A549 (cell line): ENCODE measurements around the gene GRAMD2A. TPM values are rescaled to one million over a fixed set of nuclear protein-coding genes. Genes with fewer than 3 reads are reported as not detected.

Experiments
- ATAC-seq, 2 experiments: fragments of 200-7000 bp in 1 of 2; fragments of >200 bp in 1 of 2; cut with Nextera tagmentation in 1 of 2; cut with Tn5 transposase in 1 of 2; 3 replicates each; pipeline versions ENCODE4 v1.8.0 to v1.9.1; 2018 to 2020; ENCODE audit warnings: mild to moderate bottlenecking in 1 of 2, moderate library complexity in 1 of 2
- CTCF ChIA-PET: fragments of 300-600 bp; sonication (Branson Sonifier 250); formaldehyde crosslinking; extraction: SDS; loops from one replicate; lab custom pipeline; 2021; ENCODE audit warnings: antibody characterized with exemption, inconsistent platforms; lab: Yijun Ruan, JAX
- POLR2A ChIA-PET: fragments of 350-600 bp; formaldehyde crosslinking; extraction: SDS; loops from one replicate; lab custom pipeline; 2021; ENCODE audit warnings: antibody characterized with exemption, inconsistent platforms; lab: Yijun Ruan, JAX
- DNase-seq, 2 experiments: peaks; one replicate each; pipeline versions ENCODE4 v3.0.0 to v3.0.0-alpha.2; 2011 to 2016; ENCODE audit warnings: low read depth in 1 of 2, low spot score in 1 of 2
- FAIRE-seq: peaks from 2 replicates; lab custom pipeline; 2011; peaks lifted over from hg19 to GRCh38; lab: Jason Lieb, UNC
- H3K27ac ChIP-seq, 2 experiments: fragments of >200 bp; sonication (Bioruptor Twin); formaldehyde crosslinking; 3 replicates each; pipeline ENCODE4 v1.5.1; 2016 to 2017
- H3K4me1 ChIP-seq: fragments of >200 bp; sonication (Bioruptor Twin); formaldehyde crosslinking; 3 replicates; pipeline ENCODE4 v1.6.1; 2016
- H3K4me2 ChIP-seq: fragments of >200 bp; sonication (Bioruptor Twin); formaldehyde crosslinking; 3 replicates; pipeline ENCODE4 v1.6.1; 2016
- H3K4me3 ChIP-seq: fragments of >200 bp; sonication (Bioruptor Twin); formaldehyde crosslinking; 3 replicates; pipeline ENCODE4 v1.5.1; 2016
- H3K9me3 ChIP-seq: fragments of >200 bp; sonication (Bioruptor Twin); formaldehyde crosslinking; 3 replicates; pipeline ENCODE4 v1.6.1; 2016
- CBX2 ChIP-seq: fragments of 200-600 bp; sonication (generic); IDR thresholded peaks from 2 replicates; pipeline ENCODE4 v1.6.1; 2016; ENCODE audit warnings: low read depth, mild to moderate bottlenecking, borderline replicate concordance
- CEBPB ChIP-seq, 2 experiments: fragments of >200 bp in 1 of 2; sonication (Bioruptor Twin) in 1 of 2; formaldehyde crosslinking in 1 of 2; IDR thresholded peaks; 2 replicates each; pipeline ENCODE4 v1.6.1; 2012 to 2016
- CHD2 ChIP-seq: fragments of 150-350 bp; IDR thresholded peaks from 2 replicates; pipeline ENCODE4 v1.6.1; 2014; ENCODE audit warnings: low read length; ENCODE audit not compliant: partially characterized antibody
- EHMT2 ChIP-seq: fragments of 200-600 bp; sonication (generic); IDR thresholded peaks from 2 replicates; pipeline ENCODE4 v1.6.1; 2016; ENCODE audit warnings: antibody characterized with exemption, low read depth, mild to moderate bottlenecking, moderate library complexity
- EP300 ChIP-seq, 2 experiments: fragments of >200 bp; sonication (Bioruptor Twin); formaldehyde crosslinking; IDR thresholded peaks; 2 replicates in 1 of 2; 3 replicates in 1 of 2; pipeline ENCODE4 v1.6.1; 2016 to 2017
- GATA3 ChIP-seq: IDR thresholded peaks from 2 replicates; pipeline ENCODE4 v1.6.1; 2012; ENCODE audit warnings: borderline replicate concordance
- HOXA7 ChIP-seq: fragments of 250-450 bp; sonication (Bioruptor Pico); IDR thresholded peaks from 2 replicates; pipeline ENCODE4 v1.5.0; 2020; ENCODE audit warnings: mild to moderate bottlenecking, moderate library complexity
- HOXB5 ChIP-seq: fragments of 250-450 bp; sonication (Bioruptor Pico); IDR thresholded peaks from 2 replicates; pipeline ENCODE4 v1.5.0; 2020; ENCODE audit warnings: mild to moderate bottlenecking, moderate library complexity
- JUN ChIP-seq, 2 experiments: fragments of >200 bp; sonication (Bioruptor Twin); formaldehyde crosslinking; IDR thresholded peaks; 2 replicates in 1 of 2; 3 replicates in 1 of 2; pipeline ENCODE4 v1.6.1; 2016 to 2017
- JUNB ChIP-seq: fragments of >200 bp; sonication (Bioruptor Twin); formaldehyde crosslinking; IDR thresholded peaks from 2 replicates; pipeline ENCODE4 v1.6.1; 2016
- NFE2L2 ChIP-seq: fragments of 150-350 bp; conservative IDR thresholded peaks from 2 replicates; pipeline ENCODE4 v1.6.1; 2014; ENCODE audit warnings: low read length
- NR3C1 ChIP-seq: fragments of >200 bp; sonication (Bioruptor Twin); formaldehyde crosslinking; IDR thresholded peaks from 3 replicates; pipeline ENCODE4 v1.6.1; 2017
- POLR2AphosphoS2 ChIP-seq: conservative IDR thresholded peaks from 2 replicates; pipeline ENCODE4 v1.6.1; 2012; ENCODE audit warnings: low read length, improper control_type of control experiment, inconsistent platforms
- RARB ChIP-seq: fragments of 250-450 bp; sonication (Bioruptor Pico); IDR thresholded peaks from 2 replicates; pipeline ENCODE4 v1.8.0; 2021; ENCODE audit warnings: mild to moderate bottlenecking, moderate library complexity
- RNF2 ChIP-seq: fragments of 200-600 bp; sonication (generic); IDR thresholded peaks from 2 replicates; pipeline ENCODE4 v1.6.1; 2016; ENCODE audit warnings: low read depth, mild to moderate bottlenecking, antibody characterized with exemption, moderate library complexity, borderline replicate concordance
- TP53 ChIP-seq: fragments of 250-450 bp; sonication (Bioruptor Pico); IDR thresholded peaks from 2 replicates; pipeline ENCODE4 v1.5.0; 2021; ENCODE audit warnings: mild to moderate bottlenecking, moderate library complexity
- ZC3H11A ChIP-seq: fragments of 450-650 bp; IDR thresholded peaks from 2 replicates; pipeline ENCODE4 v1.6.1; 2014; ENCODE audit warnings: antibody characterized with exemption, mild to moderate bottlenecking
- ZFP36 ChIP-seq: fragments of 450-650 bp; IDR thresholded peaks from 2 replicates; pipeline ENCODE4 v1.6.1; 2014; ENCODE audit warnings: borderline replicate concordance; ENCODE audit not compliant: partially characterized antibody
- ZNF302 ChIP-seq: fragments of 250-450 bp; sonication (Bioruptor Pico); IDR thresholded peaks from 2 replicates; pipeline ENCODE4 v1.9.0; 2021; ENCODE audit warnings: inconsistent platforms, mild to moderate bottlenecking, moderate library complexity
- ZSCAN20 ChIP-seq: fragments of 250-450 bp; sonication (Bioruptor Pico); IDR thresholded peaks from 2 replicates; pipeline ENCODE4 v1.8.0; 2022; ENCODE audit warnings: mild to moderate bottlenecking, moderate library complexity
- WGBS: methylation state at CpG from one replicate; pipeline ENCODE4 v1.1.6; 2017; ENCODE audit errors: missing lambda C conversion rate; 5-methylcytosine and 5-hydroxymethylcytosine counted together
- polyA plus RNA-seq, 4 experiments: library from polyadenylated mRNA; depleted of rRNA in 3 of 4; stranded (reverse); fragments of >200 nt; fragmentation: RNase III in 1 of 4; extraction: RNeasy Plus Mini Kit Qiagen cat#74134 plus additional on column Dnase treatment in 1 of 4; gene quantifications; 2 replicates in 3 of 4; 3 replicates in 1 of 4; pipeline ENCODE4 v1.2.3, GENCODE V29; 2011 to 2017
- TF ChIP-seq, protein P1 (sequence below): fragments of 200-600 bp; sonication (generic); IDR thresholded peaks from 2 replicates; pipeline ENCODE4 v1.6.1; 2016; ENCODE audit warnings: antibody characterized with exemption, mild to moderate bottlenecking, moderate library complexity
- TF ChIP-seq, protein P2 (sequence below): fragments of >200 bp; sonication (Bioruptor Twin); formaldehyde crosslinking; IDR thresholded peaks from 3 replicates; pipeline ENCODE4 v1.5.1; 2016
- TF ChIP-seq, protein P3 (sequence below): IDR thresholded peaks from 2 replicates; pipeline ENCODE4 v1.6.1; 2012

GRAMD2A gene
- polyA plus RNA-seq, 2 of the 4 experiments (the other 2 are of a cell fraction) = 0.41 TPM; not detected in 1

DNA sequence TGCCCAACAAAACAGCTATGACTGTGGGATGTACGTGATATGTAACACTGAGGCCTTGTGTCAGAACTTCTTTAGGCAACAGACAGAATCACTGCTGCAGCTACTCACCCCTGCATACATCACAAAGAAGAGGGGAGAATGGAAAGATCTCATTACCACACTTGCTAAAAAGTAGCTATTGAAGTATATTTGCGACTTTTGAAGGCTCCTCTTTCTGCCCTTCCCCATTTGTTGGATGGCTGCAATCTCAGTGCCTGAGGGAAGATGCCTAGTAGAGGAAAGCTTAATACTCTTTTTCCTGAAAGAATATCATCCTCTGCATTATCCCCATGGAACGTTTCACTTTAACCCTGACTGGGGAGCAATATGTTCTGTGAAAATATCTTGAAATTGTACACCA, 57.5 kb downstream of the GRAMD2A start:
- CTCF ChIA-PET = interaction anchor here (0.9 to 4.3 kb wide), 4 partner anchors 10 to 396 kb away, joined by 3 to 36 read pairs (median 4); no protein-coding TSS in a partner anchor
- POLR2A ChIA-PET = no interaction called here
- WGBS = 82% methylated on average over 3 of the region's 3 CpGs

DNA sequence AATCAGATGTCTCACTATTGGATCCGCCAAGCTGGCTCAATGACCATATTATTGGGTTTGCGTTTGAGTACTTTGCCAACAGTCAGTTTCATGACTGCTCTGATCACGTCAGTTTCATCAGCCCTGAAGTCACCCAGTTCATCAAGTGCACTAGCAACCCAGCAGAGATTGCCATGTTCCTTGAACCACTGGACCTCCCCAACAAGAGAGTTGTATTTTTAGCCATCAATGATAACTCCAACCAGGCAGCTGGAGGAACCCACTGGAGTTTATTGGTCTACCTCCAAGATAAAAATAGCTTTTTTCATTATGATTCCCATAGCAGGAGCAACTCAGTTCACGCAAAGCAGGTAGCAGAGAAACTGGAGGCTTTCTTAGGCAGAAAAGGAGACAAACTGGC, 57.9 kb downstream of the GRAMD2A start:
- WGBS = 93% methylated on average over 4 of the region's 4 CpGs

More for the DNA sequence above, 57.5 kb downstream of the GRAMD2A start:
- Histone ChIP-seq H3K4me3 (no peak overlapping the region), H3K4me1 (peaks cover 30% of the 10 kb centered on the region), H3K27ac (no peak overlapping the region), H3K9me3 (no peaks in the 10 kb centered on the region), H3K4me2 (no peak overlapping the region)
- TF ChIP-seq, protein P1, sequence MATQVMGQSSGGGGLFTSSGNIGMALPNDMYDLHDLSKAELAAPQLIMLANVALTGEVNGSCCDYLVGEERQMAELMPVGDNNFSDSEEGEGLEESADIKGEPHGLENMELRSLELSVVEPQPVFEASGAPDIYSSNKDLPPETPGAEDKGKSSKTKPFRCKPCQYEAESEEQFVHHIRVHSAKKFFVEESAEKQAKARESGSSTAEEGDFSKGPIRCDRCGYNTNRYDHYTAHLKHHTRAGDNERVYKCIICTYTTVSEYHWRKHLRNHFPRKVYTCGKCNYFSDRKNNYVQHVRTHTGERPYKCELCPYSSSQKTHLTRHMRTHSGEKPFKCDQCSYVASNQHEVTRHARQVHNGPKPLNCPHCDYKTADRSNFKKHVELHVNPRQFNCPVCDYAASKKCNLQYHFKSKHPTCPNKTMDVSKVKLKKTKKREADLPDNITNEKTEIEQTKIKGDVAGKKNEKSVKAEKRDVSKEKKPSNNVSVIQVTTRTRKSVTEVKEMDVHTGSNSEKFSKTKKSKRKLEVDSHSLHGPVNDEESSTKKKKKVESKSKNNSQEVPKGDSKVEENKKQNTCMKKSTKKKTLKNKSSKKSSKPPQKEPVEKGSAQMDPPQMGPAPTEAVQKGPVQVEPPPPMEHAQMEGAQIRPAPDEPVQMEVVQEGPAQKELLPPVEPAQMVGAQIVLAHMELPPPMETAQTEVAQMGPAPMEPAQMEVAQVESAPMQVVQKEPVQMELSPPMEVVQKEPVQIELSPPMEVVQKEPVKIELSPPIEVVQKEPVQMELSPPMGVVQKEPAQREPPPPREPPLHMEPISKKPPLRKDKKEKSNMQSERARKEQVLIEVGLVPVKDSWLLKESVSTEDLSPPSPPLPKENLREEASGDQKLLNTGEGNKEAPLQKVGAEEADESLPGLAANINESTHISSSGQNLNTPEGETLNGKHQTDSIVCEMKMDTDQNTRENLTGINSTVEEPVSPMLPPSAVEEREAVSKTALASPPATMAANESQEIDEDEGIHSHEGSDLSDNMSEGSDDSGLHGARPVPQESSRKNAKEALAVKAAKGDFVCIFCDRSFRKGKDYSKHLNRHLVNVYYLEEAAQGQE = no peak
- TF ChIP-seq NFE2L2 (no peak), GATA3 (no peak)
- DNase-seq = no peak
- no peak for FAIRE-seq
- no peak for ATAC-seq

DNA sequence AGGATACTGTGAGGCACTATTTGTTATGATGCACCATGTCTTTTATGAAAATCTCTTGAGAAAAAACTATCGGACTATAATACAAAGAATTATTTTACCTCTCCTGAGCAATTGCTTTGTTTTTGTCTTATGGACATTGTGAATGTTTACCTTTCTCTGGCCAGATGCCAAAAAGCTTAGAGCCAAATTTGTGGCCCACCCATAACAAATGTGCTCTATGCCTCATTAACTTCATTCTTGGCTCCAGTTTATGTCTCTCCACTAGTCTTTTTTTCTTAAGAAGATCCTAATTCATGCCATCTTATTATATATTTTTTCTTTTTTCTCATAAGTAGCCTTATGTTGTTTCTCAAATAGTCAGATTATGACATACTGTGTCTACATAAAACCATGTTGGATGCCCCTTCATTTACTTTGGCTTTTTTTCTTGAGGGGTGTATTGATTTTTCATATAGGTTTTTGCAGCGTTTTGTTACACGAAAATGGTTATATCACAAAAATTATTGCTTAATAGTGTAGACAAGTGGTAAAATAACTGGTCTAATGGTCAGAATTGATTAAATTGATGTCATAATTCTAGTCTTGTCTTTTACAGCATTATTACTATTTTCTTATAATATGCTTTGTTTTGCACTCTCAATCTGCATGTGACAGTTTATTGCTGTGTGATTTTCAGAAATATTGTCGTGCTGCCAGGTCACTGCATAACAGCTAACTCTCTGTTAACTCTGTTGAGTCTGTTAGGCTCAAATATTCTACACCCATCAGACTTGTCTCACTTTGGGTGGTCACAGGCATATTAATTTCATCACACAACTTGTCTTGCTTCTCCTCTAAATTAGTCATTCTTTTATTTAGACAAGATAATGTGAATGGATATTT, 61.2 kb downstream of the GRAMD2A start:
- no peak for DNase-seq

More for the DNA sequence above, 57.9 kb downstream of the GRAMD2A start:
- Histone ChIP-seq H3K4me1 (peaks cover 33% of the 10 kb centered on the region), H3K4me2 (no peak overlapping the region), H3K27ac (no peak overlapping the region), H3K9me3 (no peaks in the 10 kb centered on the region), H3K4me3 (no peak overlapping the region)
- no peak for DNase-seq
- ChIA-PET CTCF (interaction anchor here (0.9 to 4.3 kb wide), 3 partner anchors 14 to 396 kb away, joined by 3 to 36 read pairs (median 6); no protein-coding TSS in a partner anchor), POLR2A (no interaction called here)
- ATAC-seq = no peak
- no peak for FAIRE-seq
- no peak for TF ChIP-seq EP300 (IDR thresholded peaks at IDR 0.05)
- TF ChIP-seq NR3C1 = no peak
- TF ChIP-seq ZFP36 = no peak
- no peak for TF ChIP-seq RARB (CRISPR knock-in tag)
- TF ChIP-seq HOXA7 (CRISPR knock-in tag) = no peak
- TF ChIP-seq RNF2 = no peak
- no peak for TF ChIP-seq ZSCAN20 (CRISPR knock-in tag)
- TF ChIP-seq ZC3H11A = no peak
- TF ChIP-seq, protein P2, sequence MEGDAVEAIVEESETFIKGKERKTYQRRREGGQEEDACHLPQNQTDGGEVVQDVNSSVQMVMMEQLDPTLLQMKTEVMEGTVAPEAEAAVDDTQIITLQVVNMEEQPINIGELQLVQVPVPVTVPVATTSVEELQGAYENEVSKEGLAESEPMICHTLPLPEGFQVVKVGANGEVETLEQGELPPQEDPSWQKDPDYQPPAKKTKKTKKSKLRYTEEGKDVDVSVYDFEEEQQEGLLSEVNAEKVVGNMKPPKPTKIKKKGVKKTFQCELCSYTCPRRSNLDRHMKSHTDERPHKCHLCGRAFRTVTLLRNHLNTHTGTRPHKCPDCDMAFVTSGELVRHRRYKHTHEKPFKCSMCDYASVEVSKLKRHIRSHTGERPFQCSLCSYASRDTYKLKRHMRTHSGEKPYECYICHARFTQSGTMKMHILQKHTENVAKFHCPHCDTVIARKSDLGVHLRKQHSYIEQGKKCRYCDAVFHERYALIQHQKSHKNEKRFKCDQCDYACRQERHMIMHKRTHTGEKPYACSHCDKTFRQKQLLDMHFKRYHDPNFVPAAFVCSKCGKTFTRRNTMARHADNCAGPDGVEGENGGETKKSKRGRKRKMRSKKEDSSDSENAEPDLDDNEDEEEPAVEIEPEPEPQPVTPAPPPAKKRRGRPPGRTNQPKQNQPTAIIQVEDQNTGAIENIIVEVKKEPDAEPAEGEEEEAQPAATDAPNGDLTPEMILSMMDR = no peak
- TF ChIP-seq CHD2 = no peak
- TF ChIP-seq EHMT2 = no peak
- no peak for TF ChIP-seq CEBPB (IDR thresholded peaks at IDR 0.05)

More for the DNA sequence above, 61.2 kb downstream of the GRAMD2A start:
- Histone ChIP-seq H3K4me1 (peaks cover 28% of the 10 kb centered on the region), H3K27ac (no peak overlapping the region), H3K9me3 (no peaks in the 10 kb centered on the region), H3K4me3 (no peak overlapping the region), H3K4me2 (0 out of 3 replicates have a peak overlapping the region, but pooled peaks have one; percentile 5)
- FAIRE-seq (no peak), ATAC-seq (no peak)
- CTCF ChIA-PET = interaction anchor here (0.9 to 4.3 kb wide), 2 partner anchors 19 to 20 kb away, joined by 6 to 36 read pairs; no protein-coding TSS in a partner anchor
- WGBS = 75% methylated on average over 4 of the region's 4 CpGs
- POLR2A ChIA-PET = interaction anchor here (0.6 kb wide), 1 partner anchor 1165 kb away, joined by 7 read pairs; no protein-coding TSS in a partner anchor
- TF ChIP-seq HOXB5 (CRISPR knock-in tag) (no peak), ZNF302 (CRISPR knock-in tag) (no peak), JUNB (no peak), ZC3H11A (no peak), RNF2 (no peak), POLR2AphosphoS2 (no peak), EP300 (IDR thresholded peaks at IDR 0.05) (no peak), JUN (IDR thresholded peaks at IDR 0.05) (no peak), TP53 (CRISPR knock-in tag) (no peak), CBX2 (no peak)
- TF ChIP-seq, protein P3, sequence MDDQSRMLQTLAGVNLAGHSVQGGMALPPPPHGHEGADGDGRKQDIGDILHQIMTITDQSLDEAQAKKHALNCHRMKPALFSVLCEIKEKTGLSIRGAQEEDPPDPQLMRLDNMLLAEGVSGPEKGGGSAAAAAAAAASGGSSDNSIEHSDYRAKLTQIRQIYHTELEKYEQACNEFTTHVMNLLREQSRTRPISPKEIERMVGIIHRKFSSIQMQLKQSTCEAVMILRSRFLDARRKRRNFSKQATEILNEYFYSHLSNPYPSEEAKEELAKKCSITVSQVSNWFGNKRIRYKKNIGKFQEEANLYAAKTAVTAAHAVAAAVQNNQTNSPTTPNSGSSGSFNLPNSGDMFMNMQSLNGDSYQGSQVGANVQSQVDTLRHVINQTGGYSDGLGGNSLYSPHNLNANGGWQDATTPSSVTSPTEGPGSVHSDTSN = no peak
